H1 (cell line): ENCODE measurements around the gene E2F3. TPM values are rescaled to one million over a fixed set of nuclear protein-coding genes. Genes with fewer than 3 reads are reported as not detected.

Experiments used
- CTCF ChIA-PET: fragments of 300-600 bp; sonication (Branson Sonifier 250); formaldehyde crosslinking; loops from one replicate; lab custom pipeline; 2021; ENCODE audit not compliant: partially characterized antibody; lab: Charles Lee
- POLR2A ChIA-PET: fragments of 300-600 bp; sonication (Branson Sonifier 250); formaldehyde crosslinking; loops from one replicate; lab custom pipeline; 2021; ENCODE audit warnings: inconsistent platforms; ENCODE audit not compliant: partially characterized antibody; lab: Charles Lee
- DNase-seq, 2 experiments: peaks; one replicate each; pipeline versions ENCODE4 v3.0.0 to v3.0.0-alpha.2; 2010 to 2022; ENCODE audit warnings: low spot score in 2 of 2, low read depth in 1 of 2, mixed read lengths in 1 of 2
- FAIRE-seq: peaks from 2 replicates; lab custom pipeline; 2011; peaks lifted over from hg19 to GRCh38; lab: Jason Lieb, UNC
- H2AFZ ChIP-seq: 2 replicates; pipeline ENCODE4 v1.8.1; 2012; ENCODE audit warnings: low read length, inconsistent platforms
- H2AK5ac ChIP-seq: 2 replicates; pipeline ENCODE4 v1.6.1; 2013; ENCODE audit warnings: low read depth, low read length
- H2BK120ac ChIP-seq: replicated peaks from 2 replicates; pipeline ENCODE3; 2013; ENCODE audit warnings: low read depth, low read length, inconsistent platforms
- H2BK12ac ChIP-seq: 2 replicates; pipeline ENCODE4 v1.6.1; 2013; ENCODE audit warnings: low read depth, low read length
- H2BK15ac ChIP-seq: 2 replicates; pipeline ENCODE4 v1.6.1; 2013; ENCODE audit warnings: low read length
- H2BK20ac ChIP-seq: 2 replicates; pipeline ENCODE4 v1.6.1; 2013; ENCODE audit warnings: low read length
- H2BK5ac ChIP-seq: 2 replicates; pipeline ENCODE4 v1.6.1; 2013; ENCODE audit warnings: low read depth, low read length
- H3K14ac ChIP-seq: 2 replicates; pipeline ENCODE4 v1.6.1; 2013; ENCODE audit warnings: inconsistent platforms; ENCODE audit not compliant: insufficient read length
- H3K18ac ChIP-seq: 2 replicates; pipeline ENCODE4 v1.6.1; 2013; ENCODE audit warnings: low read length; ENCODE audit errors: extremely low read depth
- H3K23ac ChIP-seq: 2 replicates; pipeline ENCODE4 v1.6.1; 2013; ENCODE audit warnings: inconsistent platforms; ENCODE audit not compliant: insufficient read length
- H3K23me2 ChIP-seq: 2 replicates; pipeline ENCODE4 v1.6.1; 2013; ENCODE audit warnings: low read depth, low read length
- H3K27ac ChIP-seq: 2 replicates; pipeline ENCODE4 v1.6.1; 2011; ENCODE audit warnings: low read depth, low read length, inconsistent platforms
- H3K27me3 ChIP-seq, 4 experiments: replicated peaks in 1 of 4; 1 replicate in 1 of 4; 2 replicates in 3 of 4; pipeline versions ENCODE4 v1.6.1 to v1.8.1; 2011 to 2013; ENCODE audit warnings: low read length in 3 of 4, mild to moderate bottlenecking in 3 of 4, inconsistent platforms in 2 of 4, mixed read lengths in 2 of 4, moderate library complexity in 1 of 4; ENCODE audit not compliant: control insufficient read depth in 3 of 4, insufficient read depth in 3 of 4; ENCODE audit errors: extremely low read depth in 1 of 4
- H3K36me3 ChIP-seq, 4 experiments: 2 replicates each; pipeline versions ENCODE4 v1.6.1 to v1.8.1; 2011 to 2013; ENCODE audit warnings: mild to moderate bottlenecking in 4 of 4, low read length in 3 of 4, moderate library complexity in 2 of 4, control low read depth in 1 of 4, inconsistent platforms in 1 of 4; ENCODE audit not compliant: insufficient read depth in 4 of 4, control insufficient read depth in 2 of 4
- H3K4ac ChIP-seq: replicated peaks from 2 replicates; pipeline ENCODE3; 2013; ENCODE audit warnings: low read length, low read depth, mixed read lengths, inconsistent platforms; ENCODE audit not compliant: insufficient read length
- H3K4me1 ChIP-seq, 4 experiments: replicated peaks in 1 of 4; 1 replicate in 1 of 4; 2 replicates in 3 of 4; pipeline versions ENCODE4 v1.6.1 to v1.8.1; 2011 to 2013; ENCODE audit warnings: low read length in 3 of 4, inconsistent platforms in 2 of 4, mixed read lengths in 1 of 4; ENCODE audit not compliant: insufficient read depth in 4 of 4, control insufficient read depth in 3 of 4
- H3K4me2 ChIP-seq, 2 experiments: 2 replicates each; pipeline versions ENCODE4 v1.6.1 to v1.8.1; 2011 to 2013; ENCODE audit warnings: low read depth in 2 of 2, low read length in 2 of 2, control low read depth in 1 of 2, inconsistent platforms in 1 of 2, mild to moderate bottlenecking in 1 of 2; ENCODE audit not compliant: insufficient read depth in 1 of 2
- H3K4me3 ChIP-seq, 4 experiments: fragments of 200-600, 300-600 bp in 1 of 4; sonication (generic), shearing (Covaris generic), sonication (Bioruptor Twin) in 1 of 4; 2 replicates each; pipeline versions ENCODE4 v1.5.1 to v1.8.1; 2011 to 2016; ENCODE audit warnings: low read length in 4 of 4, low read depth in 3 of 4, control low read depth in 2 of 4, inconsistent platforms in 2 of 4, mild to moderate bottlenecking in 2 of 4, mixed read lengths in 1 of 4, moderate library complexity in 1 of 4; ENCODE audit not compliant: insufficient read depth in 2 of 4; ENCODE audit errors: extremely low read depth in 1 of 4
- H3K56ac ChIP-seq: replicated peaks from 2 replicates; pipeline ENCODE3; 2013; ENCODE audit warnings: low read depth, mild to moderate bottlenecking, mixed read lengths, low read length, inconsistent platforms; ENCODE audit not compliant: insufficient read length
- H3K79me1 ChIP-seq: 2 replicates; pipeline ENCODE4 v1.6.1; 2013; ENCODE audit warnings: low read depth, low read length, control low read depth
- H3K79me2 ChIP-seq, 2 experiments: 2 replicates each; pipeline versions ENCODE4 v1.6.1 to v1.8.1; 2012 to 2013; ENCODE audit warnings: low read length in 2 of 2, mild to moderate bottlenecking in 2 of 2, inconsistent platforms in 1 of 2; ENCODE audit not compliant: insufficient read depth in 2 of 2, control insufficient read depth in 1 of 2
- H3K9ac ChIP-seq, 4 experiments: replicated peaks in 1 of 4; 1 replicate in 1 of 4; 2 replicates in 3 of 4; pipeline versions ENCODE4 v1.6.1 to v1.8.1; 2011 to 2013; ENCODE audit warnings: low read depth in 3 of 4, low read length in 3 of 4, control low read depth in 2 of 4, mild to moderate bottlenecking in 2 of 4, moderate library complexity in 2 of 4, inconsistent platforms in 1 of 4; ENCODE audit errors: extremely low read depth in 1 of 4
- H3K9me3 ChIP-seq, 2 experiments: 2 replicates each; pipeline versions ENCODE4 v1.6.1 to v1.8.1; 2012 to 2013; ENCODE audit warnings: mild to moderate bottlenecking in 2 of 2, moderate library complexity in 2 of 2, control low read depth in 1 of 2, inconsistent platforms in 1 of 2, low read depth in 1 of 2, low read length in 1 of 2, mixed read lengths in 1 of 2; ENCODE audit not compliant: insufficient read depth in 2 of 2
- H4K20me1 ChIP-seq, 2 experiments: replicated peaks in 1 of 2; 2 replicates each; pipeline versions ENCODE3 to v1.8.1; 2011 to 2013; ENCODE audit warnings: inconsistent platforms in 2 of 2, low read length in 2 of 2, mild to moderate bottlenecking in 1 of 2; ENCODE audit not compliant: insufficient read depth in 2 of 2, control insufficient read depth in 1 of 2
- H4K5ac ChIP-seq: 2 replicates; pipeline ENCODE4 v1.6.1; 2013; ENCODE audit warnings: low read length, low read depth, mixed read lengths, inconsistent platforms; ENCODE audit not compliant: insufficient read length
- H4K8ac ChIP-seq: 2 replicates; pipeline ENCODE4 v1.8.0; 2013; ENCODE audit warnings: mild to moderate bottlenecking, moderate library complexity, low read length, inconsistent platforms; ENCODE audit not compliant: insufficient read depth; ENCODE audit errors: extremely low read depth
- H4K91ac ChIP-seq: replicated peaks from 2 replicates; pipeline ENCODE3; 2013; ENCODE audit warnings: low read length, mixed read lengths, inconsistent platforms; ENCODE audit not compliant: insufficient read length
- ASH2L ChIP-seq: fragments of 200-600, 300-600 bp; sonication (generic); IDR thresholded peaks from one replicate; pipeline ENCODE4 v1.7.1; 2017; ENCODE audit warnings: low read length
- ATF3 ChIP-seq: IDR thresholded peaks from 2 replicates; pipeline ENCODE4 v1.6.1; 2011; ENCODE audit warnings: low read depth, mild to moderate bottlenecking, low read length; ENCODE audit not compliant: insufficient read depth
- BRCA1 ChIP-seq: IDR thresholded peaks from 2 replicates; pipeline ENCODE4 v1.6.1; 2012; ENCODE audit warnings: low read depth, low read length, improper control_type of control experiment
- CHD2 ChIP-seq: IDR thresholded peaks from 2 replicates; pipeline ENCODE4 v1.6.1; 2012; ENCODE audit warnings: low read length, improper control_type of control experiment
- FOSL1 ChIP-seq: IDR thresholded peaks from 2 replicates; pipeline ENCODE4 v1.6.1; 2011; ENCODE audit warnings: mild to moderate bottlenecking, low read depth, low read length, moderate library complexity; ENCODE audit not compliant: insufficient read depth
- JUN ChIP-seq: IDR thresholded peaks from 2 replicates; pipeline ENCODE4 v1.6.1; 2011; ENCODE audit warnings: low read depth, mild to moderate bottlenecking, improper control_type of control experiment, low read length
- MAX ChIP-seq: IDR thresholded peaks from 2 replicates; pipeline ENCODE4 v1.6.1; 2012; ENCODE audit warnings: inconsistent platforms
- SP4 ChIP-seq: IDR thresholded peaks from 2 replicates; pipeline ENCODE4 v1.6.1; 2012; ENCODE audit warnings: low read length, inconsistent platforms
- SRF ChIP-seq: IDR thresholded peaks from 2 replicates; pipeline ENCODE4 v1.6.1; 2011; ENCODE audit warnings: mild to moderate bottlenecking, low read depth, low read length, moderate library complexity
- USF2 ChIP-seq: IDR thresholded peaks from 2 replicates; pipeline ENCODE4 v1.6.1; 2011; ENCODE audit warnings: low read length, improper control_type of control experiment
- WGBS, 2 experiments: shearing (Covaris generic) in 1 of 2; methylation state at CpG; one replicate each; pipeline versions ENCODE4 v1.1.6 to v1.1.7; 2013 to 2015; ENCODE audit warnings: low lambda C conversion rate in 2 of 2, mixed read lengths in 2 of 2, inconsistent platforms in 1 of 2, low coverage in 1 of 2, missing lambda C conversion rate in 1 of 2; ENCODE audit not compliant: insufficient replicate concordance in 2 of 2, insufficient coverage in 1 of 2, insufficient read length in 1 of 2; ENCODE audit errors: extremely low coverage in 1 of 2, missing lambda C conversion rate in 1 of 2; 5-methylcytosine and 5-hydroxymethylcytosine counted together
- polyA plus RNA-seq, 7 experiments: library from polyadenylated mRNA; depleted of rRNA in 3 of 7; stranded (reverse) in 5 of 7; unstranded in 2 of 7; fragments of >200 nt in 5 of 7; fragments of 200-250 nt in 2 of 7; gene quantifications; 1 replicate in 5 of 7; 2 replicates in 1 of 7; 4 replicates in 1 of 7; pipeline versions ENCODE4 v1.2.1 to v1.2.3, GENCODE V29; 2011 to 2013; ENCODE audit warnings: missing spikeins in 2 of 7, mixed read lengths in 2 of 7
- total RNA-seq: library from RNA; stranded (reverse); fragmentation: NEBNext Ultra II Directional; extraction: Animal tissue kit (Norgen Biotek cat#: 25700); gene quantifications from 2 replicates; pipeline ENCODE4 v1.2.1, GENCODE V29; 2021

E2F3 gene
- total and polyA plus RNA-seq, 2 of the 8 experiments (the other 6 are each of a cell fraction or from before 2014, with no cell fraction given): 14.9 to 42.2 TPM

- H3K27me3 ChIP-seq: no peaks in the 10 kb centered on the region
- no peak overlapping the region for H3K4me3 ChIP-seq
- CTCF ChIA-PET: interaction anchor here (0.5 to 1.7 kb wide), 6 partner anchors 10 to 428 kb away, joined by 3 to 4 read pairs (median 3); no protein-coding TSS in a partner anchor
- H4K5ac ChIP-seq: no peak overlapping the region
- no peak overlapping the region for H4K91ac ChIP-seq
- no peak overlapping the region for H2BK15ac ChIP-seq
- peaks cover 48 to 50% of the 10 kb centered on the region in 2 experiments for H4K20me1 ChIP-seq
- no peaks in the 10 kb centered on the region for H3K23me2 ChIP-seq
- H2BK12ac ChIP-seq: no peak overlapping the region
- H2BK120ac ChIP-seq: no peak overlapping the region
- H3K79me1 ChIP-seq: peaks cover 18% of the 10 kb centered on the region
- no peak overlapping the region for H2BK5ac ChIP-seq
- H3K27ac ChIP-seq: no peak overlapping the region
- no peak for DNase-seq
- no peak overlapping the region for H3K4ac ChIP-seq
- H3K56ac ChIP-seq: no peak overlapping the region
- H2AFZ ChIP-seq: no peak overlapping the region
- H3K79me2 ChIP-seq: peaks cover 66 to 100% of the 10 kb centered on the region in 2 experiments
- no peak overlapping the region for H4K8ac ChIP-seq
- FAIRE-seq: no peak
- H3K23ac ChIP-seq: no peak overlapping the region
- H3K9me3 ChIP-seq: no peaks in the 10 kb centered on the region
- H3K18ac ChIP-seq: no peak overlapping the region
- H3K36me3 ChIP-seq: peaks cover 0 to 5% (median 1%) of the 10 kb centered on the region in 4 experiments; a peak in 2 of 8 replicates
- H3K9ac ChIP-seq: no peak overlapping the region
- H3K4me1 ChIP-seq: peaks cover 1 to 29% (median 4%) of the 10 kb centered on the region in 4 experiments; a peak in 6 of 7 replicates
- H3K4me2 ChIP-seq: no peak overlapping the region
- no peak overlapping the region for H3K14ac ChIP-seq
- no peak overlapping the region for H2BK20ac ChIP-seq
- WGBS, 2 experiments: 92% methylated on average over 8 of the region's 8 CpGs; no CpG with 5 or more reads in 1 of the 2 experiments
- H2AK5ac ChIP-seq: no peak overlapping the region
- POLR2A ChIA-PET: interaction anchor here (1.0 to 5.1 kb wide), 5 partner anchors 11 to 68 kb away, joined by 3 to 39 read pairs (median 3); no protein-coding TSS in a partner anchor
- TF ChIP-seq FOSL1 (no peak), CHD2 (no peak), JUN (no peak), SP4 (no peak), SRF (no peak), MAX (no peak), ATF3 (no peak), ASH2L (no peak), BRCA1 (no peak), USF2 (no peak)
Measured at GRCh38 chr6:20414711-20415110, 13.0 kb downstream of the E2F3 start.
